Stimulated activated CD4-positive, alpha-beta T cell treated with anti-CD3 and anti-CD28 coated beads, Interleukin-4, amount 100 ng/mL, for 1 hour (primary cell): ENCODE data around the gene UBALD2.
"Not testable (repeated sequence)": the region's sequence is repeated elsewhere in the genome, so short reads cannot be mapped to it uniquely, and the experiment has no call there.

Source experiments
- DNase-seq: peaks from one replicate; pipeline ENCODE4 v3.0.0-alpha.2; 2020

UBALD2 gene

DNA sequence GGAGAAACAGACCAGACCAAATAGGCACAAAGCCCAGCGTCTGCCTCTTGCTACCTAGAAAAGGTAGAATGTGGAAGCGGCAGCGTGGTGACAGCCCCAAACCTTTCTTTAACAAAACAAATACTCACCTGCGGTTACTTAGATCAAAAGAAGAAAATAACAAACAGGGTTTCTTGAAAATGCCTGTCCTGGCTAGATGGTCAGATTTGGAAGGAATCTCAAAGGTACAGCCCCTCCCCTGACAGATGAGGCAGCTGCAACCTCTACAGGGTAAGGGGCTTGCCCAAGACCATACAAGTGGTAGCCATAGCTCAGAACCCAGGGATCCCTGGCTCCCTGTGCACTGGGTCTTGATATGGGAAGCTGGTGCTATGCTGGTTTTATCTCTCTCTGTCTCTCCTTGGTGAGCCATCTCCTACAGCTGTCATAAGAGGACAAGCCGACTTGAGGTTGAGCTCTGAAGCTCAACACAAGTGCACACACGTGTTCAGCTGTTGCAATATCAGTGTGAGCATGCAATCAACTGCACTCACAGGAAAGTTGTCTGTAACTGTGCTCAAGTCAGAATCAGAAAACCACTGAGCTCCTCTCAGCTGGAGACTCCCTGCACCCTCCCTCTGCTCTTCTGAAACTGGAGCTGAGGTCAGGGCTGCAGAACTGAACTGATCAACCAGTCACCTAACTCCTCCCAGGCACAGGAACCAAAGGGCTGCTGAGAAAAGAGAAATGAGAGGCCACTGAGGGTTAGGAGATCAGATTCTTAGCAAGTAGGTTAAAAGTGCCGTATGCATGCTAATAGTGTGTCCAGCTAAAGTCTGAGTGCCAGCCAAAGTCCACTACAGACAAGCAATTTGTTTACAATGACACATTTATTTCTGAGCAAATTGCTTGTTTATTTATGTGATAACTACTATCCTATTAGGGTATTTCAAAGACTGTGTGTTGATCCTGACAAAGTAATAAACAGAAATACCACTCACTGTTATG, 18.8 kb upstream of the UBALD2 start:
- DNase-seq: no peak

DNA sequence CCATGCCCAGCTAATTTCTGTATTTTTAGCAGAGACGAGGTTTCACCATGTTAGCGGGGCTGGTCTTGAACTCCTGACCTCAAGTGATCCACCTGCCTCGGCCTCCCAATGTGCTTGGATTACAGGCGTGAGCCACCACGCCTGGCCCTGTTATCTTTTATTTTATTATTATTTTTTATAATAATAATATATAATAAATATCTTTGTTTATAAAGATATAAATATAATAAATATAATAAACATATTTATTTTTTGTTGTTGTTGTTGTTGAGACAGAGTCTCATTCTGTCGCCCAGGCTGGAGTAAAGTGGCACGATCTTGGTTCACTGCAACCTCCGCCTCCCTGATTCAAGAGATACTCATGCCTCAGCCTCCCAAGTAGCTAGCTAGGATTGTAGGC, 17.8 kb upstream of the UBALD2 start:
- DNase-seq: no peak

DNA sequence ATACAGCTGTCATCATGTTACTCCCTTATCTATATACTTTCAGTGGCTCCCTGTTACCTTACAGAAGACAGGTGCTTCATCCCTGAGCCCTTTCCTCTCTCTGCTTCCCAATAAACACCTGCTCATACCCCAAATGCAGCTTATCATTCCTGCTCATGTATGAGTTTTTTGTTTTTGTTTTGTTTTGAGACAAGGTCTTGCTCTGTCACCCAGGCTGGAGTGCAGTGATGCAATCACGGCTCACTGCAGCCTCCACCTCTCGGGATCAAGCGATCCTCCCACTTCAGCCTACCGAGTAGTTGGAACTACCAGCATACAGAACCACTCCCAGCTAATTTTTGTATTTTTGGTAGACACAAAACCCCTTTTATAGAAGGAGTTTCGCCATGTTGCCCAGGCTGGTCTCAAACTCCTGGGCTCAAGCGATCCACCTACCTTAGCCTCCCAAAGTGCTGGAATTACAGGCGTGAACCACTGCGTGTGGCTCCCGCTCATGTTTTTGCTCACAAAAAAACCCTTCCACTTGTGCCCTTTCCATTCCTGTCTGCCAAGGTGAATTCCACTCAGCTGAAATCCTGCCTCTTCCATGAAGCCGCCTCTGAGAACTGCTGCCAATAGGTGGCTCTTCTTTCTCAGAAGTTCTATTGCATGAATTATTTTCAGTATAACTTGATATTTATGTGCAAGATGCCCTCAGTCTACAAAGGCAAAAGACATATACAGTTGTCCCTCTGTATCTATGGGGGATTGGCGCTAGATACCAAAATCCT, 16.9 kb upstream of the UBALD2 start:
- no peak for DNase-seq

DNA sequence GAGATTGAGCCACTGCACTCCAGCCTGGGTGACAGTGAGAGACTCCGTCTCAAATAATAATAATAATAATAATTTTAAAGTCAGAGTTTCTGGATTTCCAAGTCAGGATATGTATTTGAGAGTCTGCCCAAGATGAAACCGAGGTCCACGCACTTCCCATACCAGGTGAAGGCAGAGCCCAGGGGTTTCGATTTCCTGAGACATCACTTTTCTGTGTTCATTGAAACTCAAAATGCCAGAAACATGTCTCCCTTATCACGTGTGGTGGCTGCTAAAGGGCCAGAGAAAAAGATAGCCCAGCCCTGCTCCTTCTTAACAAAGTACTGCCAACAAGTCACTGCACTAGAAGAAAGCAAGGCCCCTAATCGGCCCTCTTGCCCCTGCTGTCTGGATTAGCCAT, 15.0 kb upstream of the UBALD2 start:
- no peak for DNase-seq

DNA sequence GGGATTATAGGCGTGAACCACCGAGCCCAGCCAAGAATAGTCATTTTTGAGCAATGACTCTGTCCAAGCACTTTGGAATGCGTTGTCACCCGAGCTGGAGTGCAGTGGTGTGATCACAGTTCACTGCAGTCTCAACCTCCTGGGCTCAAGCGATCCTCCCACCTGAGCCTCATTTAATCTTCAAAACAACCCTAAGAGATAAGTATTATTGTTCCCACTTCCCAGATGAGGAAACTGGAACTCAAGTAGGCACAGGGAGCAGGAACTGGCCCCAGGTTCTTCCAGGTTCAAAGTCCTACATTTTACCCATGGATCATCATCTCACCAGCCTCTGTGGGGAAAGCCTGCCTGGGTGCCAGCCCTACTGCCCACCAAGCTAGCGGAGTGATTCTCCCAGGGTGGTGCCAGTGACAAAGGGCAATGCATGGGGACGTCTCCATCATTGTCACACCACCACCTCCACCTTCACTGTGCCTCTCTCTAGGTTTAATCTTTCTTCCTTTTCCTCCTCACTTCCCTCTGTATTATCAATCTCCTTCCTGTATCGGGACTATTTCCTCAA, 13.6 kb upstream of the UBALD2 start:
- no peak for DNase-seq

DNA sequence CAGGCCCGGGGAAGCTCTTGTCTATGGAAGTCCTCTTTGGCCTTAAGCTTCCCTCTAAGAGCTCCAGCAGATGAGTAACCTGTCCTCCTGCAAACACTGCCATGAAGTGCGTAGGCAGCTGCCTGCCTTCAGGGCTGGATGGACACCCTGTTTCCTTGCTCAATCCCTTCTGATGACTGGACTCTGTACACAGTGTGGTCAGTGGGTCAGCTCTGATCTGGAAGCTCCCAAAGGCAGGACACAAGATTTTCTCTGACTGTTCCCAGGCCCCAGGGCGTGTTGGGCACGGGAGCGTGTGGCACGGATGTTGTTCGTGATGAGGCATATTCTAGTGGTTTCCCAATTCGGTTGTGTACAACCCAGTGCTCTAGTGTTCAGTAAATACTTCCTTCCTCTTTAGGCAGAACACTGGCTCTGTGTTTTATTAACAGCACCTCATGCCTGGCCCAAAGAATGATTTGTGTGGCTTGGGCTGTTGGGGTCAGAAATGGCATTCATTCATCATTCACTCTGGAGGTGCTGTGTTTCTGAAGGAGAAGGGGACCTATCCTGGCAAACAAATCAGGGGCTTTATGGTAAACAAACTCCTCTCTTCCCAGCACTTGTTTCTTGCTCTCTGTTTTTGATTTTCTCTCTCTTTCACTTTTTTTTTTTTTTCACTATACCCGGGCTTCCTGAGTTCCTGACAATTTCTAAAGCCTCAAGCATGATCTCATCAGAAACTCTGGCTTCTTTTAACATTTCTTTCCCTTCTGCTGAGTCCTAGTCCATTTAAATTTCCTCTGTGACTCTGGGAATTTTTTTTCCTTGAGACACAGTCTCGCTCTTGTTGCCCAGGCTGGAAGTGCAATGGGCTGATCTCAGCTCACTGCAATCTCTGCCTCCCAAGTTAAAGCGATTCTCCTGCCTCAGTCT, 12.9 kb upstream of the UBALD2 start:
- DNase-seq: no peak

DNA sequence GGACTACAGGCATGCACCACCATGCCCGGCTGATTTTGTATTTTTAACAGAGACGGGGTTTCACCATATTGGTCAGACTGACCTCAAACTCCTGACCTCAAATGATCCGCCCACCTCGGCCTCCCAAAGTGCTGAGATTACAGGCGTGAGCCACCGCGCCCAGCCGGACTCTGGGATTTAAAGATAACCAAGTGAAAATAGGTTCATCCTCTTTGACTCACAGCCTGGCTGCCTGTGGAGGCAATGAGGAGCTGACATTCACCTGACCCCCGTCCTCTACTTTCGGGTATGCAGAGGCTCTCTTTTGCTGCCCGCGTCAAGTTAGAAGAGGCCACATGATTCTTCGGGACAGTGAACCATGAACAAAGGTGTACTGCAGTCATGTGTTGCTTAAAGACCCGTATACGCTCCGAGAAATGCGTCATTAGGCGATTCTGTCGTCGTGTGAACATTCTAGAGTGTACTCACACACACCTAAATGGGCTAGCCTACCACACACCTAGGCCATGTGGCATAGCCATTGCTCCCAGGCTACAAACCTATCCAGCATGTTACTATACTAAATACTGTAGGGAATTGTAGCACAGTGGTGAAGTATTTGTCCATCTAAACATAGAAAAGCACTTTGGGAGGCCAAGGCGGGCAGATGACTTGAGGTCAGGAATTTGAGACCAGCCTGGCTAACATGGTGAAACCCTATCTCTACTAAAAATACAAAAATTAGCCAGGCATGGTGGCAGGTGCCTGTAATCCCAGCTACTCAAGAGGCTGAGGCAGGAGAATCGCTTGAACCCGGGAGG, 12.0 kb upstream of the UBALD2 start:
- DNase-seq: not testable (repeated sequence)

DNA sequence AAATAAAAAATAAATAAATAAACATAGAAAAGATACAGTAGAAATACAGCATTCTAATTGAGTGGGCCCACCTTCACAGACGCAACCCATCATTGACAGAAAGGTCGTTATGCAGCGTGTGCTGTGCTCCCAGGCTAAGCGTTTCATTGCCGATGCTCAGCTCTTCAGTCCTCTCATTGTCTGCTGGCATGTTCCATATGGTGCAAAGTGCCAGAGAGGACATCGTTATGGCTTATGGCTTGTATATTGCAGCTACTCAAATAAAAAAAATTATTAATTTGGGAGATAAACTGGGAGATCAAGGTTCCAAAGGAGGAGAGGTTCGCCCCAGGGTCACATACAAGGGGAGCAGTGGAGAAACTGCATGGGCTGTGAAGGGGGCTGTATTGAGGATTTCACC, 11.3 kb upstream of the UBALD2 start:
- no peak for DNase-seq

DNA sequence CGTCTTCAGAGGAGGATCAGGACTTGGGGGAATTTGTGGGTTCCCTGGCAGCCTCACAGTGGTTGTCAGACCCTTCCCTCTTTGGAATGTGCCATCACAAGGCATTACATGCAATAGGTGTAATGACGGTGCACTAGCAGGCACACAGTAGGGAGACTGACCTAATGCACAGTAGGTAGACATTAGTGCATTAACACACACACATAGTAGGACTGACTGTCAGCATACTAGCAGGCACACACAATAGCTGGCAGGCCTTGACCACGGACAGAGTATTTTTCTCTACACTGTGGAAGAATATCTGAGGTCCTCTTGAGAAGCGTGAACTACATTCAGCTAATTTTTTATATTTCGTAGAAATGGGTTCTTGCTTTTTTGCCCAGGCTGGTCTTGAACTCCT, 10.9 kb upstream of the UBALD2 start:
- DNase-seq: no peak

DNA sequence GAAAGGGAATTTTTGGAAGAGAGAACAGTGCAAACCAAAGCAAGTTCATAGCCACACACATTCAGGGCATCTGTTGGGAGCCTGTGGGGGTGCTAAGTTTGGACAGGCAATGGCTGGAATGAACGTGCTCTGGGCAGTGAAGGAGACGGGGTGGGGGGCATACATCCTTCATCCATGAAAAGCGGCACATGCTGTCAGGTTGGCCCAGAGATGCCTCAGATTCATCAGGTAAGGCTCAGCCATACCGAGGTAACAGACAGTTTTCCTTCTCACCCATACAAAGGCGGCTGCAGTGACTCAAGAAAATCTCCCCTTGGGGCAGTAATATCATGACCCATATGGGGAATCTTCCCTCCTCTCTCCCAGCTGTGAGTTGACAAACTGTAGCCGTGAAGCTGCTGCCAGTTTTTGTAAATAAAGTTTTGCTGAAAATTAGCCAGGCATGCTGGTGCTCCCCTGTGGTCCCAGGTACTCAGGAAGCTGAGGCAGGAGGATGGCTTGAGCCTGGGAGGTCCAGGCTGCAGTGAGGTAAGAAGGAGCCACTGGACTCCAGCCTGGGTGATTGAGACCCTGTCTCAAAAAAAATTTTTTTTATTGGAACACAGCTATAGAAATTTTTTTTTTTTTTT, 9.2 kb upstream of the UBALD2 start:
- no peak for DNase-seq

DNA sequence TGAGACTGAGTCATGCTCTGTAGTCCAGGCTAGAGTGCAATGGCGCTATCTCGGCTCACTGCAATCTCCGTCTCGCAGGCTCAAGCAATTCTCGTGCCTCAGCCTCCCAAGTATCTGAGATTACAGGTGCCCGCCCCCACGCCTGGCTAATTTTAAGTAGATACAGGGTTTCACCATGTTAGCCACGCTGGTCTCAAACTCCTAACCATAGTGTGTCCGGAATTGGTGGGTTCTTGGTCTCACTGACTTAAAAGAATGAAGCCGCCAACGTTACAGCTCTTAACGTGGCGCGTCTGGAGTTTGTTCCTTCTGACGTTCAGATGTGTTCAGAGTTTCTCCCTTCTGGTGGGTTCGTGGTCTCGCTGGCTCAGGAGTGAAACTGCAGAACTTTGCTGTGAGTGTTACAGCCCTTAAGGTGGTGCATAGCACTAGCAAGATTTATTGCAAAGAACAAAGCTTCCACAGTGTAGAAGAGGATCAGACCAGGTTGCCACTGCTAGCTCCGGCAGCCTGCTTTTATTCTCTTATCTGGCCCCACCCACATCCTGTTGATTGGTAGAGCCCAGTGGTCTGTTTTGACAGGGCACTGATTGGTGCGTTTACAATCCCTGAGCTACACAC, 8.6 kb upstream of the UBALD2 start:
- not testable (repeated sequence) for DNase-seq

DNA sequence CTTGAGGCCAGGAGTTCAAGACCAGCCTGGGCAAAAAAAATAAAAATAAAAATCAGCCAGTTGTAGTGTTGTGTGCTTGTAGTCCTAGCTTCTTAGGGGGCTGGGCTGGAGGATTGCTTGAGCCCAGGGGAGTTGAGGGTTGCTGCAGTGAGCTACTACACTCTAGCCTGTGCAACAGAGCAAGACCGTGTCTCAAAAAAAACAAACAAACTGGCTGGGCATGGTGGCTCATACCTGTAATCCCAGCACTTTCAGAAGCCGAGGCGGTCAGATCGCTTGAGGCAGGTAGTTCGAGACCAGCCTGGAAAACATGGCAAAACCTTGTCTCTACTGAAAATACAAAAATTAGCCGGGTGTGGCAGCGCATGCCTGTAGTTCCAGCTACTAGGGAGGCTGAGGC, 4.9 kb upstream of the UBALD2 start:
- no peak for DNase-seq

DNA sequence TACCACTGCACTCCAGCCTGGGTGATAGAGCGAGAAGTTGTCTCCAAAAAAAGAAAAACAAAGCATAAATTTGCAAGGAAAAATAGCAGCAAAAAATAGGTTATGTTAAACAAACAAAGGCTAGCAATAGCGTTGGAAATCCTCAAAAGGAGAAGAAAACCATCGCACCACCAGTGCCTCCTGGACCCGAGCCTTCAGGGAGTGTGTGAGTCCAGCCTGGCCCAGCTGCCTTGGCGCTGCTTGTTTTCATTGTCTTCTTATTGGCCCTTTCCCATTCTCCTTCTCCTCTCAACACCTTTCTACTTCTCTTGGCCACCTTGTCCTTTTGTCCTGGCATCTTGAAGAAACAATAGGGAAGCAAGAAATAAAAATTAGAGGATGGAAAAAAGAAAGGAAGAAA, 4.5 kb upstream of the UBALD2 start:
- DNase-seq: no peak

DNA sequence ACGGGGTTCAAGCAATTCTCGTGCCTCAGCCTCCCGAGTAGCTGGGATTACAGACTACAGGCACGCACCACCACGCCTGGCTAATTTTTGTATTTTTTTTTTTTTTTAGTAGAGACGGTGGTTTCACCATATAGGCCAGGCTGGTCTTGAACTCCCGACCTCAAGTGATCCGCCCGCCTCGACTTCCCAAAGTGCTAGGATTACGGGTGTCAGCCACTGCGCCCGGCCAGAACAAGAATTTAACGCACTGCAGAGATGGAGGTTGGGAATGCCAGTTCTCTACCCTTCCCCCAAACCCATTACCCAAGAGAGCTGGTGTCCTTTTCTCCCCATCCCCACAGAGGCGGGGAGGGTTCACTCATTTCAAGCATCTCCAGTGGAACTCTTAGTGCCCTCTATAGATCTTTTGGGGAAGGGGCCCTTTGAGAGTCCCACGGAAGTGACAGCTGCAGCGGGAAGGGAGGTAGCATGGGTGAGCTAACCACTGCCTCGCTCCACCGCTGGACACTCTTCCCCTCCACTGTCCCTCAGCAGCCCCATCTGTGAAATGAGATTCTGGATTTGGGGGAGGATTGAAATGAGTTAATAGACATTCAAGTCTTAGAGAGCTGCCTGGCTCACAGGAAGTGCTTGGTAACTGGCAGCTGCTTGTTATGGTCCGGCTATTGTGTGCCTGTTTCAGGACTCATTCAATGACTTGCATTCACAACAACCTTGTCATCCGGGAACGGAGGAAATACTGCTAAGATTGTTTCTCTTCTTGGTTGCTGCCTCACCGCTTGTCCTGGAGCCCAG, 3.5 kb upstream of the UBALD2 start:
- DNase-seq: no peak

DNA sequence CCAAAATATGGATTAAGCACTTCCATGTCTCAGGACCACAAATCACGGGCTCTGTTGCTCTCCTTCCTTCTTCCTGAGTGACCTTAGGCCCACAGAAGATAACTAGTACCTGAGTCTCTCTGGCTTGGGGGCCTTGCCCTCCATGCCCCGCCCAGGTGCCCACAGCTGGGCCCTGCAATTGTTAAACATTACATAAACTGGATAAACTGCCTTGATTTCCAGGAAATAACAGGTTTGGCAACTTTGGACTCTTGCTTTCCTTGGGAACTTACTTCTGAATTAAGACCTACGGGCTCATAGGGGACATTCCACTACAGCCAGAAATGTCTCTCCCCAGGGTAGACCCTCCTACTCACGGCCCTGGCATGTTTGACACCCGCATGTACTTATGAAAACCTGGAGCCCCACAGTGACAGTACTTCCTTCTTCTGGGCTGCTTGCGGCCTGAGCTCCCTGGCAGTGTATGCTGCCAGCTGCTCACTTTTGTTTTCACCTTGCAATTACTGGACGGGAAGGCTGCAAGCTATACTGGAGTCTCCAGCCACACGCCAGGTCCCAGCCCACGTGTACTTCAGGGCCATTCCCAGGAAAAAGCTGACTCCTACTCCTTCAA, 2.3 kb upstream of the UBALD2 start:
- DNase-seq: no peak

DNA sequence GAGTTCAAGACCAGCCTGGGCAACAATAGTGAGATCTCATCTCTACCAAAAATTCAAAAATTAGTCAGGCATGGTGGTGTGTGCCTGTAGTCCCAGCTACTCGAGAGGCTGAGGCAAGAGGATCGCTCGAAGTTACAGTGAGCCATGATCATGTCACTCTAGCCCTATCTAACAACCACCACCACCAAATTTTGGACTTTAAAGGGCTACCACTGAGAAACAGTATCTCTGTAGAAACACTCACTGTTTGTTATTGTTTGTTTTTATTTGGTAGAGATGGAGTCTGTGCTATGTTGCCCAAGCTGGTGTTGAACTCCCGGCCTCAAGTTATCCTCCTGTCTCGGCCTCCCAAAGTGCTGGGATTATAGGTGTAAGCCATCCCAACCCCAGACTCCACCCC, 1.3 kb upstream of the UBALD2 start:
- no peak for DNase-seq

DNA sequence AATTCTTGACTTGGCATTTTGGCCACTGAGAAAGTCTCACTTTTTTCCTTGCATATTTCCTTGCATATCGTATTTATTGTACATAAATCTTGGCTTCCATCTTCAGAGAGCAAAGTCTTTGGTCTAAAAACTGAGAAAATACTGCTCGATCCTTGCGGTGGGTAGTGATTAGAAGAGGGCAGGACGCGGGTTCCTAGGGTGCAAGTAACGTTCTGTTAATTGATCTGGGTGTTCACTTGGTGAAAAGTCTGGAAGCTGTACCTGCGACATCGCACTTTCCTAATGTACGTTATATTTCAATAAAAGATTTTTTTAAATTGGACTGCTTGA, 758 bp upstream of the UBALD2 start:
- DNase-seq: no peak

DNA sequence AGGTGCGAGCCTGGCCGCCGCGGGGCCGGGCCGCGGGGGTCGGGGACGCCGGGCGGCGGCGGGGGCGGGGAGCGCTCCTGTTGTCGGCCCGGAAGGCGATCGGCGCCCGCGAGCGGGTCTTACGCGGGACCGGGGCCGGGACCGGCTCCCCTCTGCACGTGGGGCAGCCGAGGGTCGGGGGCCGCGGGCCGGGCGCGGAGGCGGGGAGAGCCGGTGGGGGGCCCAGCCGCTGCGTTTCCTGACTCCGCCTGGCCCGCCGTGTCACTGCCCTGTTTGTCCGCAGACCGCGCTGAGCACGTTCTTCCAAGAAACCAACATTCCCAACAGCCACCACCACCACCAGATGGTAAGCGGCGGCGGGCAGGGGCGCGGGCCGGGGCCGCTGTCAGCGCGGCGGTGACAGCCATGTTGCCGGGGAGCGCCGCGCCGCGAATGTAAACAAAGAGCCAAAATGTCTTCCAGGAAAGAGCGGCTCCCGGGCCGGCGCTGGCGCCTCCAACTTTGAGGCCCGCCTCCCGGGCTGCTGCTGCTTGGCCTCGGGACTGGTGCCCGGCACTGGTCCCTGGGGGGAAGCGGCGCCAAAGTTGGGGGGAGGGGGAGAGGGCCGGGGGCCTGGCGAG, 586 bp downstream of the UBALD2 start:
- DNase-seq: peak; percentile 60
